GM19452 (cell line): ENCODE data around the gene ARFGAP3.

Experiments used
- ATAC-seq: cut with Tn5 transposase; IDR thresholded peaks from one replicate; pipeline ENCODE4 v1.9.1; 2021; ENCODE audit not compliant: unreplicated experiment

ARFGAP3 gene

GRCh38 chr22:42865536-42865935, 8.5 kb upstream of the ARFGAP3 start:
- no peak for ATAC-seq

GRCh38 chr22:42863349-42863961, 6.4 kb upstream of the ARFGAP3 start:
- ATAC-seq: no peak

GRCh38 chr22:42862045-42862734, 5.1 kb upstream of the ARFGAP3 start:
- ATAC-seq: no peak

GRCh38 chr22:42860968-42861367, 3.9 kb upstream of the ARFGAP3 start:
- ATAC-seq: no peak

- no peak for ATAC-seq
Measured at GRCh38 chr22:42857845-42858481, 890 bp upstream of the ARFGAP3 start.

- peak; percentile 18 for ATAC-seq
Measured at GRCh38 chr22:42856179-42856864, 751 bp downstream of the ARFGAP3 start.

GRCh38 chr22:42855721-42856120, 1.4 kb downstream of the ARFGAP3 start:
- ATAC-seq: no peak

- no peak for ATAC-seq
Measured at GRCh38 chr22:42855211-42855610, 1.9 kb downstream of the ARFGAP3 start.

GRCh38 chr22:42848941-42849550, 8.0 kb downstream of the ARFGAP3 start:
- no peak for ATAC-seq

- ATAC-seq: no peak
Measured at GRCh38 chr22:42847110-42847509, 10.0 kb downstream of the ARFGAP3 start.

GRCh38 chr22:42844756-42845155, 12.3 kb downstream of the ARFGAP3 start:
- no peak for ATAC-seq

GRCh38 chr22:42842658-42843370, 14.3 kb downstream of the ARFGAP3 start:
- ATAC-seq: no peak

GRCh38 chr22:42841444-42841843, 15.6 kb downstream of the ARFGAP3 start:
- no peak for ATAC-seq

- ATAC-seq: no peak
Measured at GRCh38 chr22:42837556-42837955, 19.5 kb downstream of the ARFGAP3 start.

GRCh38 chr22:42836026-42836425, 21.0 kb downstream of the ARFGAP3 start:
- no peak for ATAC-seq

- ATAC-seq: no peak
Measured at GRCh38 chr22:42834177-42834949, 22.7 kb downstream of the ARFGAP3 start.

GRCh38 chr22:42833104-42833503, 24.0 kb downstream of the ARFGAP3 start:
- ATAC-seq: no peak

- ATAC-seq: no peak
Measured at GRCh38 chr22:42831712-42832111, 25.4 kb downstream of the ARFGAP3 start.

- ATAC-seq: no peak
Measured at GRCh38 chr22:42830161-42830560, 26.9 kb downstream of the ARFGAP3 start.

- no peak for ATAC-seq
Measured at GRCh38 chr22:42829302-42829701, 27.8 kb downstream of the ARFGAP3 start.
